ENCODE results near the gene CMIP.
A peak's percentile ranks its signal among the peaks of the same experiment; 100 is the strongest.
"Not testable (repeated sequence)": the region's sequence is repeated elsewhere in the genome, so short reads cannot be mapped to it uniquely, and the experiment has no call there.

The CMIP gene

GRCh38 chr16:81572386-81573144, 128.0 kb downstream of the CMIP start:
- DNase-seq = no peak

GRCh38 chr16:81573533-81574020, 129.0 kb downstream of the CMIP start:
- no peak for DNase-seq

GRCh38 chr16:81574168-81574567, 129.6 kb downstream of the CMIP start:
- no peak for DNase-seq

GRCh38 chr16:81575307-81575706, 130.7 kb downstream of the CMIP start:
- DNase-seq = no peak

GRCh38 chr16:81575834-81576233, 131.2 kb downstream of the CMIP start:
- no peak for DNase-seq

GRCh38 chr16:81576696-81577095, 132.1 kb downstream of the CMIP start:
- no peak for DNase-seq

- not testable (repeated sequence) for DNase-seq
These were observed 132.7 kb downstream of the CMIP start for GRCh38 chr16:81577272-81577671.

GRCh38 chr16:81578076-81578475, 133.5 kb downstream of the CMIP start:
- no peak for DNase-seq

- no peak for DNase-seq
These were observed 134.2 kb downstream of the CMIP start for GRCh38 chr16:81578636-81579413.

- no peak for DNase-seq
These were observed 136.5 kb downstream of the CMIP start for GRCh38 chr16:81581107-81581506.

GRCh38 chr16:81582655-81583441, 138.2 kb downstream of the CMIP start:
- DNase-seq = peak; percentile 7

GRCh38 chr16:81583893-81584631, 139.5 kb downstream of the CMIP start:
- no peak for DNase-seq

- no peak for DNase-seq
These were observed 141.2 kb downstream of the CMIP start for GRCh38 chr16:81585785-81586184.

- DNase-seq = no peak
These were observed 141.8 kb downstream of the CMIP start for GRCh38 chr16:81586417-81586816.

GRCh38 chr16:81586977-81587625, 142.5 kb downstream of the CMIP start:
- DNase-seq = no peak

GRCh38 chr16:81587626-81588160, 143.1 kb downstream of the CMIP start:
- DNase-seq = no peak

- peak; percentile 14 for DNase-seq
These were observed 143.9 kb downstream of the CMIP start for GRCh38 chr16:81588326-81589081.

- no peak for DNase-seq
These were observed 145.5 kb downstream of the CMIP start for GRCh38 chr16:81589975-81590650.

GRCh38 chr16:81590714-81591544, 146.3 kb downstream of the CMIP start:
- DNase-seq = no peak

- DNase-seq = no peak
These were observed 146.9 kb downstream of the CMIP start for GRCh38 chr16:81591545-81591870.

Data from activated CD4-positive, alpha-beta T cell treated with anti-CD3 and anti-CD28 coated beads, Interleukin-2, Interleukin-6, amounts not matched to agents 100 ng/mL and 50 ng/mL, durations not matched to agents 16 hours and 8 hours (primary cell).